Aorta (tissue), 5 donors: Measurements from ENCODE around the gene FBXW11. TPM values are rescaled to one million over a fixed set of nuclear protein-coding genes. Genes with fewer than 3 reads are reported as not detected.

Source experiments
- ATAC-seq: fragments of 200-7000 bp; cut with Tn5 transposase; one replicate; pipeline ENCODE4 v1.9.1; 2022; ENCODE audit warnings: moderate library complexity; ENCODE audit not compliant: low FRiP score
- DNase-seq, 2 donors: peaks; one replicate each; pipeline ENCODE4 v3.0.0-alpha.2; 2020
- H3K27ac ChIP-seq, 2 donors: one replicate each; pipeline ENCODE4 v1.5.1; 2013; ENCODE audit warnings: low read length in 2 of 2, mild to moderate bottlenecking in 2 of 2, moderate library complexity in 2 of 2, control low read depth in 1 of 2, inconsistent platforms in 1 of 2, low read depth in 1 of 2
- H3K27me3 ChIP-seq, 2 donors: one replicate each; pipeline ENCODE4 v1.6.1; 2013; ENCODE audit warnings: control low read depth in 1 of 2, low read length in 1 of 2, mild to moderate bottlenecking in 1 of 2, moderate library complexity in 1 of 2; ENCODE audit not compliant: insufficient read depth in 2 of 2, control insufficient read depth in 1 of 2
- H3K36me3 ChIP-seq, 2 donors: one replicate each; pipeline ENCODE4 v1.6.1; 2013; ENCODE audit warnings: control low read depth in 1 of 2, low read length in 1 of 2, mild to moderate bottlenecking in 1 of 2; ENCODE audit not compliant: insufficient read depth in 2 of 2, control insufficient read depth in 1 of 2
- H3K4me1 ChIP-seq, 2 donors: one replicate each; pipeline ENCODE4 v1.6.1; 2013; ENCODE audit warnings: low read length in 2 of 2, control low read depth in 1 of 2, mild to moderate bottlenecking in 1 of 2, moderate library complexity in 1 of 2; ENCODE audit not compliant: insufficient read depth in 2 of 2, control insufficient read depth in 1 of 2
- H3K4me3 ChIP-seq, 2 donors: one replicate each; pipeline ENCODE4 v1.5.1; 2013; ENCODE audit warnings: low read length in 2 of 2, control low read depth in 1 of 2, mild to moderate bottlenecking in 1 of 2
- H3K9me3 ChIP-seq: one replicate; pipeline ENCODE4 v1.6.1; 2013; ENCODE audit warnings: mild to moderate bottlenecking, low read length; ENCODE audit not compliant: control insufficient read depth
- WGBS, 2 donors: extraction: QIAGEN DNeasy Blood & Tissue Kit; methylation state at CpG; one replicate each; pipeline ENCODE4 v1.1.7; 2013; 5-methylcytosine and 5-hydroxymethylcytosine counted together
- intact Hi-C, 2 donors: fragments of 100-400 bp; cut with DNase I; formaldehyde crosslinking; loops; one replicate each; pipeline versions ENCODE4 v1.14.2 to v1.15.0; 2022
- polyA plus RNA-seq, 2 donors: library from polyadenylated mRNA; stranded (reverse); fragments of 200-250 nt; gene quantifications; one replicate each; pipeline ENCODE4 v1.2.3, GENCODE V29; 2013
- total RNA-seq, 2 donors: library from RNA; stranded (reverse); fragmentation: NEBNext Ultra II Directional; extraction: Animal tissue kit (Norgen Biotek cat#: 25700); gene quantifications; one replicate each; pipeline ENCODE4 v1.2.1, GENCODE V29; 2021
- donor health status: healthy with polysubstance abuse.
- donor health status: Bipolar disorder and iron deficiency.
- donor health status: DM: no; HTN: no; CAD: no.
- donor health status: DM: no; HTN: no; CAD: no.
- donor health status: DM: yes; HTN: yes; CAD: no.

Gene FBXW11
- total and polyA plus RNA-seq, 4 donors, result 13.5 to 64.0 (median 40.9) TPM

GRCh38 chr5:171837522-171837921 is 168.9 kb downstream of the FBXW11 start:
- ATAC-seq (no peak), DNase-seq (no peak)
- H3K27me3 ChIP-seq, result no peaks in the 10 kb centered on the region
- no peak overlapping the region for H3K27ac ChIP-seq
- intact Hi-C loops, result no loop called here
- no peaks in the 10 kb centered on the region for H3K36me3 ChIP-seq
- no peak overlapping the region for H3K4me3 ChIP-seq
- H3K4me1 ChIP-seq, result no peaks in the 10 kb centered on the region
- no peaks in the 10 kb centered on the region for H3K9me3 ChIP-seq

DNA sequence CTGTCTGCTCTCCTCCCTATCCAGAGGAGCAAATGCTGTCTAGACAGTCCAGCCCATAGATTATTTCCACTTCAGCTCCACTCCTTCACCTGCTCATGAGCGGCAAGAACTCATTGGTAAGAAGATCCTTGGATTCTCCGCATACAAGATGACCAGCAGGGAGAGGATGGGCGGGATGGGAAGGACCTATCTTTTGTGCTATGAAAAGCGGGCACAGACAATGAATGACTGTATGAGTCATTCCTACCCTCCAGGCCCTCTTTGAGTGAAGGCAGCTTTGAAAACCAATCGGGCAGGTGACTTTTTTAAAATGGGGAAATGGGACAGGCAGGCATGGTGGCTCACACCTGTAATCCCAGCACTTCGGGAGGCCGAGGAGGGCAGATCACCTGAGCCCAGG is 171.4 kb downstream of the FBXW11 start:
- Histone ChIP-seq H3K4me3 (no peak overlapping the region), H3K4me1 (no peaks in the 10 kb centered on the region), H3K9me3 (no peaks in the 10 kb centered on the region), H3K36me3 (no peaks in the 10 kb centered on the region), H3K27ac (no peak overlapping the region), H3K27me3 (no peaks in the 10 kb centered on the region)
- intact Hi-C loops, result no loop called here
- WGBS, 2 donors, result 82 to 83% methylated on average over 7 of the region's 7 CpGs
- DNase-seq, result no peak
- no peak for ATAC-seq

- DNase-seq (no peak), ATAC-seq (no peak)
- Histone ChIP-seq H3K4me1 (no peaks in the 10 kb centered on the region), H3K27me3 (no peaks in the 10 kb centered on the region), H3K27ac (no peak overlapping the region), H3K4me3 (no peak overlapping the region), H3K9me3 (no peaks in the 10 kb centered on the region), H3K36me3 (no peaks in the 10 kb centered on the region)
- intact Hi-C loops, result no loop called here
- WGBS, 2 donors, result 89 to 92% methylated on average over 2 of the region's 2 CpGs
These were observed 172.0 kb downstream of the FBXW11 start for GRCh38 chr5:171834461-171834860.

- no peaks in the 10 kb centered on the region for H3K9me3 ChIP-seq
- 84 to 92% methylated on average over 2 of the region's 2 CpGs for WGBS, 2 donors
- no peaks in the 10 kb centered on the region for H3K4me1 ChIP-seq
- no peak overlapping the region for H3K4me3 ChIP-seq
- H3K36me3 ChIP-seq, result no peaks in the 10 kb centered on the region
- H3K27ac ChIP-seq, result no peak overlapping the region
- no peaks in the 10 kb centered on the region for H3K27me3 ChIP-seq
- ATAC-seq (no peak), DNase-seq (no peak)
- intact Hi-C loops, result no loop called here
These were observed 173.7 kb downstream of the FBXW11 start for GRCh38 chr5:171832775-171833174.

DNA sequence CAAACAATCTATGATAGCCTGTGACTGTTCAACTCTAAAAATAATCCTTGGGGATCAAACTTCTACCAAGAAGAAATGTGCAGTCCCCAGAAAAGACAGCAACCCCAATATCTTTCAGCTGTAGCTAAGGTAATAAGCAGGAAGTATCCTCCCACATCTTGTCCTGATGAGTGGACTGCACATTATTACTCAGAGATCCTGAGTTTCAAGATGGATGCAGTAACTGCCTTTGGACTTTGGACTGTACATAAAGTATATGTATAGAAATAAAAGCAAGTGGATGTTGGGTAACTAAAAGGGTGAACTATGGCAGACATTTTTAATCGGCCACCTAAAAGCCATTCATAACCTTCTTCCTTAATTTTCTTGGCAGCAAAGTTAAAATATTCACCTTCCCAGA is 175.8 kb downstream of the FBXW11 start:
- Histone ChIP-seq H3K4me1 (no peaks in the 10 kb centered on the region), H3K36me3 (no peaks in the 10 kb centered on the region), H3K4me3 (no peak overlapping the region), H3K27ac (no peak overlapping the region), H3K9me3 (peaks cover 2% of the 10 kb centered on the region), H3K27me3 (no peaks in the 10 kb centered on the region)
- intact Hi-C loops, result no loop called here
- DNase-seq (no peak), ATAC-seq (no peak)
- WGBS, 2 donors, result 69 to 71% methylated on average over 1 of the region's 1 CpG

GRCh38 chr5:171827162-171827561 is 179.3 kb downstream of the FBXW11 start:
- no peak overlapping the region for H3K4me3 ChIP-seq
- no peak overlapping the region for H3K27ac ChIP-seq
- ATAC-seq (no peak), DNase-seq (no peak)
- intact Hi-C loops, result no loop called here
- 90 to 96% methylated on average over 9 of the region's 9 CpGs for WGBS, 2 donors
- H3K4me1 ChIP-seq, result no peaks in the 10 kb centered on the region
- H3K9me3 ChIP-seq, result peaks cover 6% of the 10 kb centered on the region
- no peaks in the 10 kb centered on the region for H3K36me3 ChIP-seq
- no peaks in the 10 kb centered on the region for H3K27me3 ChIP-seq

DNA sequence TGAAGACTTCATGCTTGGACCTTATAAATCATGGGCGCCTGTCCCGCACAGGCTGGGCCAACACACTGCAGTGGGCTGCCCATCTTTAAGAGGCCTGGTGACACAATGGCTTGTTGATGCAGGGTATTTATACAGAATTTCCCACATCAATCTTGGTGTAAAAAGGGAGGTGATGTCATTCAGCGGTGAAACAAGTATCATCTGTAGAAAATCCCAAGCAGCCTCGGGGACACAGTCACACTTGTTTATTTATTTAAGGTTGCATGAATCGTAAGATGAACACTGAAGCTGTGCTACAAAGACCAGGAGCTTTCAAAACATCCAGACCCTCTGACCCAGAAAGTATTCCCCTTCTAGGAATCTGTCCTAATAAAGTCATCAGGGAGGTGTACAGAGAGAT is 180.3 kb downstream of the FBXW11 start:
- H3K4me1 ChIP-seq, result no peaks in the 10 kb centered on the region
- no peak for DNase-seq
- H3K4me3 ChIP-seq, result no peak overlapping the region
- ATAC-seq, result no peak
- H3K36me3 ChIP-seq, result no peaks in the 10 kb centered on the region
- H3K9me3 ChIP-seq, result peaks cover 6% of the 10 kb centered on the region
- WGBS, 2 donors, result 42 to 54% methylated on average over 5 of the region's 5 CpGs
- H3K27ac ChIP-seq, result no peak overlapping the region
- H3K27me3 ChIP-seq, result no peaks in the 10 kb centered on the region
- intact Hi-C loops, result no loop called here

- no peaks in the 10 kb centered on the region for H3K27me3 ChIP-seq
- no peaks in the 10 kb centered on the region for H3K4me1 ChIP-seq
- H3K4me3 ChIP-seq, result no peak overlapping the region
- intact Hi-C loops, result no loop called here
- WGBS, 2 donors, result 87 to 88% methylated on average over 3 of the region's 3 CpGs
- peaks cover 6% of the 10 kb centered on the region for H3K9me3 ChIP-seq
- ATAC-seq (no peak), DNase-seq (no peak)
- H3K27ac ChIP-seq, result no peak overlapping the region
- no peaks in the 10 kb centered on the region for H3K36me3 ChIP-seq
These were observed 181.4 kb downstream of the FBXW11 start for GRCh38 chr5:171825051-171825450.

- Histone ChIP-seq H3K4me3 (no peak overlapping the region), H3K4me1 (no peaks in the 10 kb centered on the region), H3K27ac (no peak overlapping the region), H3K27me3 (no peaks in the 10 kb centered on the region), H3K36me3 (no peaks in the 10 kb centered on the region), H3K9me3 (peaks cover 6% of the 10 kb centered on the region)
- WGBS, 2 donors, result 77 to 79% methylated on average over 5 of the region's 5 CpGs
- intact Hi-C loops, result no loop called here
- ATAC-seq (no peak), DNase-seq (no peak)
These were observed 183.2 kb downstream of the FBXW11 start for GRCh38 chr5:171823269-171823668.
